ENCODE results near the gene CERS5. TPM values are rescaled to one million over a fixed set of nuclear protein-coding genes. Genes with fewer than 3 reads are reported as not detected.

The CERS5 gene
- total RNA-seq, 2 donors from 2014 or later, result 6.7 to 11.2 TPM

GRCh38 chr12:50200552-50201273 lies 33.5 kb upstream of the CERS5 start:
- H3K9me3 ChIP-seq, result no peaks in the 10 kb centered on the region
- H3K4me1 ChIP-seq, result no peaks in the 10 kb centered on the region
- no peak overlapping the region for H3K4me3 ChIP-seq
- no peak for TF ChIP-seq CTCF (IDR thresholded peaks at IDR 0.05)
- DNase-seq (ENCODE audit: low spot score), result no peak
- no peak overlapping the region for H3K27ac ChIP-seq
- H3K27me3 ChIP-seq, result no peaks in the 10 kb centered on the region
- H3K36me3 ChIP-seq, result peaks cover 60% of the 10 kb centered on the region

- TF ChIP-seq CTCF (IDR thresholded peaks at IDR 0.05), result no peak
- Histone ChIP-seq H3K4me3 (no peak overlapping the region), H3K4me1 (no peaks in the 10 kb centered on the region), H3K27ac (no peak overlapping the region), H3K9me3 (no peaks in the 10 kb centered on the region), H3K36me3 (peaks cover 49% of the 10 kb centered on the region), H3K27me3 (no peaks in the 10 kb centered on the region)
- DNase-seq (ENCODE audit: low spot score), result no peak
Observed at GRCh38 chr12:50198829-50199228, 31.7 kb upstream of the CERS5 start.

- no peaks in the 10 kb centered on the region for H3K4me1 ChIP-seq
- H3K27ac ChIP-seq, result no peak overlapping the region
- no peaks in the 10 kb centered on the region for H3K9me3 ChIP-seq
- H3K27me3 ChIP-seq, result no peaks in the 10 kb centered on the region
- peaks cover 44% of the 10 kb centered on the region for H3K36me3 ChIP-seq
- H3K4me3 ChIP-seq, result no peak overlapping the region
- TF ChIP-seq CTCF (IDR thresholded peaks at IDR 0.05), result no peak
- DNase-seq (ENCODE audit: low spot score), result no peak
Observed at GRCh38 chr12:50197297-50197727, 30.1 kb upstream of the CERS5 start.

GRCh38 chr12:50196537-50196936 lies 29.4 kb upstream of the CERS5 start:
- peaks cover 47% of the 10 kb centered on the region for H3K36me3 ChIP-seq
- DNase-seq (ENCODE audit: low spot score), result no peak
- H3K9me3 ChIP-seq, result no peaks in the 10 kb centered on the region
- no peak for TF ChIP-seq CTCF (IDR thresholded peaks at IDR 0.05)
- no peak overlapping the region for H3K27ac ChIP-seq
- H3K4me3 ChIP-seq, result no peak overlapping the region
- H3K27me3 ChIP-seq, result no peaks in the 10 kb centered on the region
- no peaks in the 10 kb centered on the region for H3K4me1 ChIP-seq

- peaks cover 47% of the 10 kb centered on the region for H3K36me3 ChIP-seq
- H3K9me3 ChIP-seq, result no peaks in the 10 kb centered on the region
- H3K4me1 ChIP-seq, result no peaks in the 10 kb centered on the region
- no peak for TF ChIP-seq CTCF (IDR thresholded peaks at IDR 0.05)
- H3K27ac ChIP-seq, result no peak overlapping the region
- no peak for DNase-seq (ENCODE audit: low spot score)
- no peak overlapping the region for H3K4me3 ChIP-seq
- no peaks in the 10 kb centered on the region for H3K27me3 ChIP-seq
Observed at GRCh38 chr12:50195832-50196231, 28.7 kb upstream of the CERS5 start.

- H3K36me3 ChIP-seq, result peaks cover 31% of the 10 kb centered on the region
- no peak for DNase-seq (ENCODE audit: low spot score)
- no peak overlapping the region for H3K4me3 ChIP-seq
- H3K27ac ChIP-seq, result no peak overlapping the region
- H3K27me3 ChIP-seq, result no peaks in the 10 kb centered on the region
- H3K9me3 ChIP-seq, result no peaks in the 10 kb centered on the region
- peaks cover 0 to 9% of the 10 kb centered on the region in 2 donors for H3K4me1 ChIP-seq
- no peak for TF ChIP-seq CTCF (IDR thresholded peaks at IDR 0.05)
Observed at GRCh38 chr12:50192908-50193307, 25.7 kb upstream of the CERS5 start.

Data from right atrium auricular region (tissue), 2 donors.